HepG2 (cell line): ENCODE measurements around the gene ERMARD.

ENCODE experiments used
- POLR2AphosphoS5 ChIP-seq: IDR thresholded peaks from 2 replicates; pipeline ENCODE4 v1.6.1; 2012; ENCODE audit warnings: low read depth, low read length
- ZBTB1 ChIP-seq: sonication (generic); formaldehyde crosslinking; IDR thresholded peaks from 2 replicates; pipeline ENCODE4 v1.4.0; 2020; ENCODE audit warnings: missing genetic modification reagents, borderline replicate concordance
- ZNF337 ChIP-seq: sonication (generic); formaldehyde crosslinking; IDR thresholded peaks from 2 replicates; pipeline ENCODE4 v1.5.1; 2020; ENCODE audit warnings: missing genetic modification reagents, low read depth, mild to moderate bottlenecking, borderline replicate concordance
- TF ChIP-seq, protein P1 (sequence below): sonication (generic); formaldehyde crosslinking; IDR thresholded peaks from 2 replicates; pipeline ENCODE4 v1.5.0; 2020; ENCODE audit warnings: mild to moderate bottlenecking, missing genetic modification reagents, moderate library complexity
- TF ChIP-seq, protein P2 (sequence below): sonication (generic); formaldehyde crosslinking; IDR thresholded peaks from 2 replicates; pipeline ENCODE4 v1.4.0; 2020; ENCODE audit warnings: missing genetic modification reagents

DNA sequence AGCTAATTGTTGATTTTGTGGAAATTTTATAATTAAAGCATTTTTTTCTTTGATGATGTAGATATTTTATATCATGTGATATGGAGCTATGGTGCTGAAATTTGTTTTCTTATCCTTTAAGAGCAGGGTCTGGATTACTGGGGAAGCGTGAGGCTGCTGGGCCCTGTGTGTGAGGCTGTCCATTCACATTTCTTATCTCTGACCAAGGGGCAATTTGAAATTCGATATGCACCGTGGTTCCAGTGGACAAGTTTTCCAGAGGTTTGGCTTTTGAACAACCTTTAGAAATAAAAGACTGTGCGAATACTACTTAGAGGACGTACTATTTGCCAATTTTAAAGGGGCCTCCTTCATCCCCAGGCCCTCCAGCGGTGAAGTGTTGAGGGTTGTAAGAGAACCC lies 3.7 kb downstream of the ERMARD start:
- TF ChIP-seq, protein P1, sequence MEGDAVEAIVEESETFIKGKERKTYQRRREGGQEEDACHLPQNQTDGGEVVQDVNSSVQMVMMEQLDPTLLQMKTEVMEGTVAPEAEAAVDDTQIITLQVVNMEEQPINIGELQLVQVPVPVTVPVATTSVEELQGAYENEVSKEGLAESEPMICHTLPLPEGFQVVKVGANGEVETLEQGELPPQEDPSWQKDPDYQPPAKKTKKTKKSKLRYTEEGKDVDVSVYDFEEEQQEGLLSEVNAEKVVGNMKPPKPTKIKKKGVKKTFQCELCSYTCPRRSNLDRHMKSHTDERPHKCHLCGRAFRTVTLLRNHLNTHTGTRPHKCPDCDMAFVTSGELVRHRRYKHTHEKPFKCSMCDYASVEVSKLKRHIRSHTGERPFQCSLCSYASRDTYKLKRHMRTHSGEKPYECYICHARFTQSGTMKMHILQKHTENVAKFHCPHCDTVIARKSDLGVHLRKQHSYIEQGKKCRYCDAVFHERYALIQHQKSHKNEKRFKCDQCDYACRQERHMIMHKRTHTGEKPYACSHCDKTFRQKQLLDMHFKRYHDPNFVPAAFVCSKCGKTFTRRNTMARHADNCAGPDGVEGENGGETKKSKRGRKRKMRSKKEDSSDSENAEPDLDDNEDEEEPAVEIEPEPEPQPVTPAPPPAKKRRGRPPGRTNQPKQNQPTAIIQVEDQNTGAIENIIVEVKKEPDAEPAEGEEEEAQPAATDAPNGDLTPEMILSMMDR (CRISPR knock-in tag) = no peak
- TF ChIP-seq ZNF337 (CRISPR knock-in tag) (no peak), ZBTB1 (CRISPR knock-in tag) (no peak), POLR2AphosphoS5 (no peak)
- TF ChIP-seq, protein P2, sequence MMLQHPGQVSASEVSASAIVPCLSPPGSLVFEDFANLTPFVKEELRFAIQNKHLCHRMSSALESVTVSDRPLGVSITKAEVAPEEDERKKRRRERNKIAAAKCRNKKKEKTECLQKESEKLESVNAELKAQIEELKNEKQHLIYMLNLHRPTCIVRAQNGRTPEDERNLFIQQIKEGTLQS (CRISPR knock-in tag) = no peak
